ENCODE measurements around the gene NR1D1. TPM values are rescaled to one million over a fixed set of nuclear protein-coding genes. Genes with fewer than 3 reads are reported as not detected.

Gene NR1D1
- total RNA-seq, 1 donor from 2014 or later = 25.8 TPM

GRCh38 chr17:40113110-40113906 lies 12.9 kb upstream of the NR1D1 start:
- intact Hi-C loops (cut with DNase I) = loop anchor here (2.0 to 5.0 kb wide), 3 partner anchors 15 to 95 kb away; no protein-coding TSS in a partner anchor
- peak; percentile 97 for DNase-seq (ENCODE audit: low spot score)

GRCh38 chr17:40112718-40113109 lies 12.3 kb upstream of the NR1D1 start:
- DNase-seq (ENCODE audit: low spot score) = peak; percentile 69
- intact Hi-C loops (cut with DNase I) = loop anchor here (1.0 to 5.0 kb wide), 4 partner anchors 14 to 94 kb away; no protein-coding TSS in a partner anchor

GRCh38 chr17:40112191-40112711 lies 11.9 kb upstream of the NR1D1 start:
- intact Hi-C loops (cut with DNase I) = loop anchor here (1.0 to 5.0 kb wide), 4 partner anchors 13 to 93 kb away; no protein-coding TSS in a partner anchor
- DNase-seq (ENCODE audit: low spot score) = no peak

GRCh38 chr17:40111221-40112128 lies 11.1 kb upstream of the NR1D1 start:
- intact Hi-C loops (cut with DNase I) = loop anchor here (1.0 to 5.0 kb wide), 5 partner anchors 13 to 93 kb away; no protein-coding TSS in a partner anchor
- peak; percentile 93 for DNase-seq (ENCODE audit: low spot score)

- intact Hi-C loops (cut with DNase I) = loop anchor here (2.0 to 5.0 kb wide), 2 partner anchors 41 to 73 kb away; no protein-coding TSS in a partner anchor
- DNase-seq (ENCODE audit: low spot score) = no peak
Observed at GRCh38 chr17:40110026-40110845, 9.8 kb upstream of the NR1D1 start.

GRCh38 chr17:40108970-40109824 lies 8.8 kb upstream of the NR1D1 start:
- intact Hi-C loops (cut with DNase I) = loop anchor here (1.0 kb wide), 1 partner anchor 9 kb away; the partner anchor contains the start of gene NR1D1
- DNase-seq (ENCODE audit: low spot score) = no peak

GRCh38 chr17:40107522-40108174 lies 7.3 kb upstream of the NR1D1 start:
- intact Hi-C loops (cut with DNase I) = loop anchor here (1.0 kb wide), 1 partner anchor 7 kb away; the partner anchor contains the start of gene NR1D1
- no peak for DNase-seq (ENCODE audit: low spot score)

- no peak for DNase-seq (ENCODE audit: low spot score)
Observed at GRCh38 chr17:40106760-40107521, 6.6 kb upstream of the NR1D1 start.

GRCh38 chr17:40105861-40106759 lies 5.7 kb upstream of the NR1D1 start:
- no peak for DNase-seq (ENCODE audit: low spot score)
- intact Hi-C loops (cut with DNase I) = no loop called here

More at GRCh38 chr17:40106760-40107521, 6.6 kb upstream of the NR1D1 start:
- intact Hi-C loops (cut with DNase I) = no loop called here

- intact Hi-C loops (cut with DNase I) = no loop called here
- no peak for DNase-seq (ENCODE audit: low spot score)
Observed at GRCh38 chr17:40104594-40105486, 4.5 kb upstream of the NR1D1 start.

- intact Hi-C loops (cut with DNase I) = no loop called here
- DNase-seq (ENCODE audit: low spot score) = no peak
Observed at GRCh38 chr17:40103688-40104087, 3.3 kb upstream of the NR1D1 start.

- no peak for DNase-seq (ENCODE audit: low spot score)
Observed at GRCh38 chr17:40103071-40103661, 2.8 kb upstream of the NR1D1 start.

GRCh38 chr17:40101367-40102210 lies 1.2 kb upstream of the NR1D1 start:
- intact Hi-C loops (cut with DNase I) = no loop called here
- no peak for DNase-seq (ENCODE audit: low spot score)

More at GRCh38 chr17:40103071-40103661, 2.8 kb upstream of the NR1D1 start:
- intact Hi-C loops (cut with DNase I) = no loop called here
